T-helper 2 cell treated with Interferon-gamma antibody and Interleukin-4, amounts not matched to agents 5 μg/mL and 100 μg/mL, for 36 hours (primary cell): ENCODE data around the gene S1PR1.

Source experiments
- DNase-seq: peaks from one replicate; pipeline ENCODE4 v3.0.0; 2021; ENCODE audit warnings: low spot score
- H3K27ac Mint-ChIP-seq: one replicate; pipeline ENCODE4 v1.8.0; 2021; ENCODE audit warnings: mild to moderate bottlenecking, mixed read lengths
- H3K27me3 Mint-ChIP-seq: one replicate; pipeline ENCODE4 v1.8.0; 2021; ENCODE audit warnings: low read depth, mixed read lengths
- H3K36me3 Mint-ChIP-seq: one replicate; pipeline ENCODE4 v1.8.0; 2021; ENCODE audit warnings: low read depth, mixed read lengths
- H3K4me1 Mint-ChIP-seq: one replicate; pipeline ENCODE4 v1.8.0; 2021; ENCODE audit warnings: low read depth, mixed read lengths
- H3K4me3 Mint-ChIP-seq: one replicate; pipeline ENCODE4 v1.8.0; 2022; ENCODE audit warnings: mild to moderate bottlenecking, moderate library complexity, mixed read lengths
- H3K9me3 Mint-ChIP-seq: one replicate; pipeline ENCODE4 v1.8.0; 2021; ENCODE audit warnings: mixed read lengths

The S1PR1 gene

GRCh38 chr1:101265684-101266083 lies 28.9 kb downstream of the S1PR1 start:
- H3K27me3 Mint-ChIP-seq = no peaks in the 10 kb centered on the region
- H3K9me3 Mint-ChIP-seq = peaks cover 12% of the 10 kb centered on the region
- no peak overlapping the region for H3K4me3 Mint-ChIP-seq
- no peak for DNase-seq
- H3K36me3 Mint-ChIP-seq = peaks cover 11% of the 10 kb centered on the region
- H3K4me1 Mint-ChIP-seq = peaks cover 58% of the 10 kb centered on the region
- H3K27ac Mint-ChIP-seq = peak overlapping the region; percentile 1

GRCh38 chr1:101267082-101267481 lies 30.3 kb downstream of the S1PR1 start:
- no peak for DNase-seq
- Mint-ChIP-seq H3K27ac (no peak overlapping the region), H3K27me3 (no peaks in the 10 kb centered on the region), H3K9me3 (peaks cover 20% of the 10 kb centered on the region), H3K4me1 (peaks cover 51% of the 10 kb centered on the region), H3K36me3 (peaks cover 14% of the 10 kb centered on the region), H3K4me3 (no peak overlapping the region)

GRCh38 chr1:101268893-101269292 lies 32.1 kb downstream of the S1PR1 start:
- peaks cover 27% of the 10 kb centered on the region for H3K9me3 Mint-ChIP-seq
- no peak for DNase-seq
- no peak overlapping the region for H3K27ac Mint-ChIP-seq
- no peak overlapping the region for H3K4me3 Mint-ChIP-seq
- peaks cover 18% of the 10 kb centered on the region for H3K36me3 Mint-ChIP-seq
- peaks cover 44% of the 10 kb centered on the region for H3K4me1 Mint-ChIP-seq
- no peaks in the 10 kb centered on the region for H3K27me3 Mint-ChIP-seq

GRCh38 chr1:101275672-101276071 lies 38.9 kb downstream of the S1PR1 start:
- H3K27ac Mint-ChIP-seq = no peak overlapping the region
- no peak for DNase-seq
- H3K36me3 Mint-ChIP-seq = peaks cover 13% of the 10 kb centered on the region
- peaks cover 15% of the 10 kb centered on the region for H3K9me3 Mint-ChIP-seq
- H3K4me3 Mint-ChIP-seq = peak overlapping the region; percentile 51
- peaks cover 58% of the 10 kb centered on the region for H3K4me1 Mint-ChIP-seq
- no peaks in the 10 kb centered on the region for H3K27me3 Mint-ChIP-seq

- no peak for DNase-seq
- H3K4me1 Mint-ChIP-seq = peaks cover 63% of the 10 kb centered on the region
- no peaks in the 10 kb centered on the region for H3K27me3 Mint-ChIP-seq
- H3K9me3 Mint-ChIP-seq = peaks cover 6% of the 10 kb centered on the region
- no peak overlapping the region for H3K27ac Mint-ChIP-seq
- peaks cover 12% of the 10 kb centered on the region for H3K36me3 Mint-ChIP-seq
- H3K4me3 Mint-ChIP-seq = no peak overlapping the region
These were observed 40.0 kb downstream of the S1PR1 start for GRCh38 chr1:101276818-101277217.

- DNase-seq = no peak
- H3K4me3 Mint-ChIP-seq = peak overlapping the region; percentile 76
- peaks cover 5% of the 10 kb centered on the region for H3K36me3 Mint-ChIP-seq
- H3K27me3 Mint-ChIP-seq = no peaks in the 10 kb centered on the region
- H3K27ac Mint-ChIP-seq = peak overlapping the region; percentile 83
- peaks cover 70% of the 10 kb centered on the region for H3K4me1 Mint-ChIP-seq
- peaks cover 5% of the 10 kb centered on the region for H3K9me3 Mint-ChIP-seq
These were observed 41.4 kb downstream of the S1PR1 start for GRCh38 chr1:101278238-101278637.

- Mint-ChIP-seq H3K27me3 (no peaks in the 10 kb centered on the region), H3K4me3 (peak overlapping the region; percentile 76), H3K27ac (peak overlapping the region; percentile 83), H3K4me1 (peaks cover 70% of the 10 kb centered on the region), H3K9me3 (no peaks in the 10 kb centered on the region), H3K36me3 (peaks cover 4% of the 10 kb centered on the region)
- no peak for DNase-seq
These were observed 42.0 kb downstream of the S1PR1 start for GRCh38 chr1:101278845-101279244.

- Mint-ChIP-seq H3K4me3 (no peak overlapping the region), H3K4me1 (peaks cover 74% of the 10 kb centered on the region), H3K36me3 (peaks cover 7% of the 10 kb centered on the region), H3K27me3 (no peaks in the 10 kb centered on the region), H3K27ac (peak overlapping the region; percentile 39), H3K9me3 (no peaks in the 10 kb centered on the region)
- no peak for DNase-seq
These were observed 43.3 kb downstream of the S1PR1 start for GRCh38 chr1:101280049-101280592.

GRCh38 chr1:101280942-101281654 lies 44.3 kb downstream of the S1PR1 start:
- no peak overlapping the region for H3K27ac Mint-ChIP-seq
- no peaks in the 10 kb centered on the region for H3K9me3 Mint-ChIP-seq
- peaks cover 7% of the 10 kb centered on the region for H3K36me3 Mint-ChIP-seq
- no peak for DNase-seq
- H3K4me1 Mint-ChIP-seq = peaks cover 75% of the 10 kb centered on the region
- no peaks in the 10 kb centered on the region for H3K27me3 Mint-ChIP-seq
- H3K4me3 Mint-ChIP-seq = no peak overlapping the region

- no peak for DNase-seq
- H3K4me1 Mint-ChIP-seq = peaks cover 77% of the 10 kb centered on the region
- no peaks in the 10 kb centered on the region for H3K27me3 Mint-ChIP-seq
- H3K9me3 Mint-ChIP-seq = no peaks in the 10 kb centered on the region
- no peak overlapping the region for H3K4me3 Mint-ChIP-seq
- no peak overlapping the region for H3K27ac Mint-ChIP-seq
- H3K36me3 Mint-ChIP-seq = peaks cover 7% of the 10 kb centered on the region
These were observed 44.9 kb downstream of the S1PR1 start for GRCh38 chr1:101281751-101282150.

- peaks cover 73% of the 10 kb centered on the region for H3K4me1 Mint-ChIP-seq
- no peak for DNase-seq
- no peaks in the 10 kb centered on the region for H3K9me3 Mint-ChIP-seq
- H3K4me3 Mint-ChIP-seq = no peak overlapping the region
- H3K27me3 Mint-ChIP-seq = no peaks in the 10 kb centered on the region
- no peak overlapping the region for H3K27ac Mint-ChIP-seq
- peaks cover 5% of the 10 kb centered on the region for H3K36me3 Mint-ChIP-seq
These were observed 45.7 kb downstream of the S1PR1 start for GRCh38 chr1:101282314-101283038.

- Mint-ChIP-seq H3K4me1 (peaks cover 69% of the 10 kb centered on the region), H3K36me3 (peaks cover 3% of the 10 kb centered on the region), H3K27me3 (no peaks in the 10 kb centered on the region), H3K27ac (no peak overlapping the region), H3K9me3 (no peaks in the 10 kb centered on the region), H3K4me3 (peak overlapping the region; percentile 67)
- no peak for DNase-seq
These were observed 46.6 kb downstream of the S1PR1 start for GRCh38 chr1:101283443-101283842.

- Mint-ChIP-seq H3K36me3 (peaks cover 3% of the 10 kb centered on the region), H3K27me3 (no peaks in the 10 kb centered on the region), H3K4me3 (peak overlapping the region; percentile 67), H3K9me3 (no peaks in the 10 kb centered on the region), H3K4me1 (peaks cover 69% of the 10 kb centered on the region), H3K27ac (peak overlapping the region; percentile 77)
- DNase-seq = peak; percentile 25
These were observed 47.2 kb downstream of the S1PR1 start for GRCh38 chr1:101284021-101284420.

GRCh38 chr1:101284622-101285218 lies 47.9 kb downstream of the S1PR1 start:
- Mint-ChIP-seq H3K27ac (peak overlapping the region; percentile 77), H3K9me3 (no peaks in the 10 kb centered on the region), H3K36me3 (peaks cover 3% of the 10 kb centered on the region), H3K4me3 (peak overlapping the region; percentile 67), H3K4me1 (peaks cover 69% of the 10 kb centered on the region), H3K27me3 (no peaks in the 10 kb centered on the region)
- no peak for DNase-seq
